H1 (cell line): ENCODE measurements around the gene PRSS16. TPM values are rescaled to one million over a fixed set of nuclear protein-coding genes. Genes with fewer than 3 reads are reported as not detected.

Source experiments
- CTCF ChIA-PET: fragments of 300-600 bp; sonication (Branson Sonifier 250); formaldehyde crosslinking; loops from one replicate; lab custom pipeline; 2021; ENCODE audit not compliant: partially characterized antibody; lab: Charles Lee
- POLR2A ChIA-PET: fragments of 300-600 bp; sonication (Branson Sonifier 250); formaldehyde crosslinking; loops from one replicate; lab custom pipeline; 2021; ENCODE audit warnings: inconsistent platforms; ENCODE audit not compliant: partially characterized antibody; lab: Charles Lee
- DNase-seq, 2 experiments: peaks; one replicate each; pipeline versions ENCODE4 v3.0.0 to v3.0.0-alpha.2; 2010 to 2022; ENCODE audit warnings: low spot score in 2 of 2, low read depth in 1 of 2, mixed read lengths in 1 of 2
- FAIRE-seq: peaks from 2 replicates; lab custom pipeline; 2011; peaks lifted over from hg19 to GRCh38; lab: Jason Lieb, UNC
- H2AFZ ChIP-seq: 2 replicates; pipeline ENCODE4 v1.8.1; 2012; ENCODE audit warnings: low read length, inconsistent platforms
- H2AK5ac ChIP-seq: 2 replicates; pipeline ENCODE4 v1.6.1; 2013; ENCODE audit warnings: low read depth, low read length
- H2BK120ac ChIP-seq: replicated peaks from 2 replicates; pipeline ENCODE3; 2013; ENCODE audit warnings: low read depth, low read length, inconsistent platforms
- H2BK12ac ChIP-seq: 2 replicates; pipeline ENCODE4 v1.6.1; 2013; ENCODE audit warnings: low read depth, low read length
- H2BK15ac ChIP-seq: 2 replicates; pipeline ENCODE4 v1.6.1; 2013; ENCODE audit warnings: low read length
- H2BK20ac ChIP-seq: 2 replicates; pipeline ENCODE4 v1.6.1; 2013; ENCODE audit warnings: low read length
- H2BK5ac ChIP-seq: 2 replicates; pipeline ENCODE4 v1.6.1; 2013; ENCODE audit warnings: low read depth, low read length
- H3K14ac ChIP-seq: 2 replicates; pipeline ENCODE4 v1.6.1; 2013; ENCODE audit warnings: inconsistent platforms; ENCODE audit not compliant: insufficient read length
- H3K18ac ChIP-seq: 2 replicates; pipeline ENCODE4 v1.6.1; 2013; ENCODE audit warnings: low read length; ENCODE audit errors: extremely low read depth
- H3K23ac ChIP-seq: 2 replicates; pipeline ENCODE4 v1.6.1; 2013; ENCODE audit warnings: inconsistent platforms; ENCODE audit not compliant: insufficient read length
- H3K23me2 ChIP-seq: 2 replicates; pipeline ENCODE4 v1.6.1; 2013; ENCODE audit warnings: low read depth, low read length
- H3K27ac ChIP-seq: 2 replicates; pipeline ENCODE4 v1.6.1; 2011; ENCODE audit warnings: low read depth, low read length, inconsistent platforms
- H3K27me3 ChIP-seq, 4 experiments: replicated peaks in 1 of 4; 1 replicate in 1 of 4; 2 replicates in 3 of 4; pipeline versions ENCODE4 v1.6.1 to v1.8.1; 2011 to 2013; ENCODE audit warnings: low read length in 3 of 4, mild to moderate bottlenecking in 3 of 4, inconsistent platforms in 2 of 4, mixed read lengths in 2 of 4, moderate library complexity in 1 of 4; ENCODE audit not compliant: control insufficient read depth in 3 of 4, insufficient read depth in 3 of 4; ENCODE audit errors: extremely low read depth in 1 of 4
- H3K36me3 ChIP-seq, 4 experiments: 2 replicates each; pipeline versions ENCODE4 v1.6.1 to v1.8.1; 2011 to 2013; ENCODE audit warnings: mild to moderate bottlenecking in 4 of 4, low read length in 3 of 4, moderate library complexity in 2 of 4, control low read depth in 1 of 4, inconsistent platforms in 1 of 4; ENCODE audit not compliant: insufficient read depth in 4 of 4, control insufficient read depth in 2 of 4
- H3K4ac ChIP-seq: replicated peaks from 2 replicates; pipeline ENCODE3; 2013; ENCODE audit warnings: low read length, low read depth, mixed read lengths, inconsistent platforms; ENCODE audit not compliant: insufficient read length
- H3K4me1 ChIP-seq, 4 experiments: replicated peaks in 1 of 4; 1 replicate in 1 of 4; 2 replicates in 3 of 4; pipeline versions ENCODE4 v1.6.1 to v1.8.1; 2011 to 2013; ENCODE audit warnings: low read length in 3 of 4, inconsistent platforms in 2 of 4, mixed read lengths in 1 of 4; ENCODE audit not compliant: insufficient read depth in 4 of 4, control insufficient read depth in 3 of 4
- H3K4me2 ChIP-seq, 2 experiments: 2 replicates each; pipeline versions ENCODE4 v1.6.1 to v1.8.1; 2011 to 2013; ENCODE audit warnings: low read depth in 2 of 2, low read length in 2 of 2, control low read depth in 1 of 2, inconsistent platforms in 1 of 2, mild to moderate bottlenecking in 1 of 2; ENCODE audit not compliant: insufficient read depth in 1 of 2
- H3K4me3 ChIP-seq, 4 experiments: fragments of 200-600, 300-600 bp in 1 of 4; sonication (generic), shearing (Covaris generic), sonication (Bioruptor Twin) in 1 of 4; 2 replicates each; pipeline versions ENCODE4 v1.5.1 to v1.8.1; 2011 to 2016; ENCODE audit warnings: low read length in 4 of 4, low read depth in 3 of 4, control low read depth in 2 of 4, inconsistent platforms in 2 of 4, mild to moderate bottlenecking in 2 of 4, mixed read lengths in 1 of 4, moderate library complexity in 1 of 4; ENCODE audit not compliant: insufficient read depth in 2 of 4; ENCODE audit errors: extremely low read depth in 1 of 4
- H3K56ac ChIP-seq: replicated peaks from 2 replicates; pipeline ENCODE3; 2013; ENCODE audit warnings: low read depth, mild to moderate bottlenecking, mixed read lengths, low read length, inconsistent platforms; ENCODE audit not compliant: insufficient read length
- H3K79me1 ChIP-seq: 2 replicates; pipeline ENCODE4 v1.6.1; 2013; ENCODE audit warnings: low read depth, low read length, control low read depth
- H3K79me2 ChIP-seq, 2 experiments: 2 replicates each; pipeline versions ENCODE4 v1.6.1 to v1.8.1; 2012 to 2013; ENCODE audit warnings: low read length in 2 of 2, mild to moderate bottlenecking in 2 of 2, inconsistent platforms in 1 of 2; ENCODE audit not compliant: insufficient read depth in 2 of 2, control insufficient read depth in 1 of 2
- H3K9ac ChIP-seq, 4 experiments: replicated peaks in 1 of 4; 1 replicate in 1 of 4; 2 replicates in 3 of 4; pipeline versions ENCODE4 v1.6.1 to v1.8.1; 2011 to 2013; ENCODE audit warnings: low read depth in 3 of 4, low read length in 3 of 4, control low read depth in 2 of 4, mild to moderate bottlenecking in 2 of 4, moderate library complexity in 2 of 4, inconsistent platforms in 1 of 4; ENCODE audit errors: extremely low read depth in 1 of 4
- H3K9me3 ChIP-seq, 2 experiments: 2 replicates each; pipeline versions ENCODE4 v1.6.1 to v1.8.1; 2012 to 2013; ENCODE audit warnings: mild to moderate bottlenecking in 2 of 2, moderate library complexity in 2 of 2, control low read depth in 1 of 2, inconsistent platforms in 1 of 2, low read depth in 1 of 2, low read length in 1 of 2, mixed read lengths in 1 of 2; ENCODE audit not compliant: insufficient read depth in 2 of 2
- H4K20me1 ChIP-seq, 2 experiments: replicated peaks in 1 of 2; 2 replicates each; pipeline versions ENCODE3 to v1.8.1; 2011 to 2013; ENCODE audit warnings: inconsistent platforms in 2 of 2, low read length in 2 of 2, mild to moderate bottlenecking in 1 of 2; ENCODE audit not compliant: insufficient read depth in 2 of 2, control insufficient read depth in 1 of 2
- H4K5ac ChIP-seq: 2 replicates; pipeline ENCODE4 v1.6.1; 2013; ENCODE audit warnings: low read length, low read depth, mixed read lengths, inconsistent platforms; ENCODE audit not compliant: insufficient read length
- H4K8ac ChIP-seq: 2 replicates; pipeline ENCODE4 v1.8.0; 2013; ENCODE audit warnings: mild to moderate bottlenecking, moderate library complexity, low read length, inconsistent platforms; ENCODE audit not compliant: insufficient read depth; ENCODE audit errors: extremely low read depth
- H4K91ac ChIP-seq: replicated peaks from 2 replicates; pipeline ENCODE3; 2013; ENCODE audit warnings: low read length, mixed read lengths, inconsistent platforms; ENCODE audit not compliant: insufficient read length
- ASH2L ChIP-seq: fragments of 200-600, 300-600 bp; sonication (generic); IDR thresholded peaks from one replicate; pipeline ENCODE4 v1.7.1; 2017; ENCODE audit warnings: low read length
- ATF2 ChIP-seq: IDR thresholded peaks from 2 replicates; pipeline ENCODE4 v1.6.1; 2012; ENCODE audit warnings: low read length, inconsistent platforms
- BRCA1 ChIP-seq: IDR thresholded peaks from 2 replicates; pipeline ENCODE4 v1.6.1; 2012; ENCODE audit warnings: low read depth, low read length, improper control_type of control experiment
- CEBPB ChIP-seq: IDR thresholded peaks from 2 replicates; pipeline ENCODE4 v1.6.1; 2012; ENCODE audit warnings: low read depth, low read length
- CHD2 ChIP-seq: IDR thresholded peaks from 2 replicates; pipeline ENCODE4 v1.6.1; 2012; ENCODE audit warnings: low read length, improper control_type of control experiment
- GABPA ChIP-seq: IDR thresholded peaks from 2 replicates; pipeline ENCODE4 v1.6.1; 2011; ENCODE audit warnings: mild to moderate bottlenecking, low read length, moderate library complexity, borderline replicate concordance; ENCODE audit not compliant: insufficient read depth
- POU5F1 ChIP-seq: IDR thresholded peaks from 2 replicates; pipeline ENCODE4 v1.6.1; 2011; ENCODE audit warnings: low read depth, mild to moderate bottlenecking, low read length, moderate library complexity
- RBBP5 ChIP-seq: IDR thresholded peaks from 2 replicates; pipeline ENCODE4 v1.7.1; 2012; ENCODE audit warnings: low read depth, mild to moderate bottlenecking, inconsistent platforms, low read length, moderate library complexity, borderline replicate concordance
- RFX5 ChIP-seq: IDR thresholded peaks from 2 replicates; pipeline ENCODE4 v1.6.1; 2011; ENCODE audit warnings: low read depth, low read length, improper control_type of control experiment, borderline replicate concordance
- SUZ12 ChIP-seq: fragments of 200-600 bp; sonication (generic); IDR thresholded peaks from 2 replicates; pipeline ENCODE4 v1.6.1; 2012; ENCODE audit warnings: mild to moderate bottlenecking, inconsistent platforms, low read length, moderate library complexity, mixed read lengths
- TAF1 ChIP-seq: IDR thresholded peaks from 2 replicates; pipeline ENCODE4 v1.6.1; 2011; ENCODE audit warnings: mild to moderate bottlenecking, low read depth, low read length
- TBP ChIP-seq: IDR thresholded peaks from 2 replicates; pipeline ENCODE4 v1.6.1; 2011; ENCODE audit warnings: low read depth, low read length, improper control_type of control experiment
- TCF12 ChIP-seq: IDR thresholded peaks from 2 replicates; pipeline ENCODE4 v1.6.1; 2011; ENCODE audit warnings: low read depth, mild to moderate bottlenecking, low read length
- YY1 ChIP-seq: IDR thresholded peaks from 2 replicates; pipeline ENCODE4 v1.6.1; 2011; ENCODE audit warnings: low read depth, mild to moderate bottlenecking, low read length
- WGBS, 2 experiments: shearing (Covaris generic) in 1 of 2; methylation state at CpG; one replicate each; pipeline versions ENCODE4 v1.1.6 to v1.1.7; 2013 to 2015; ENCODE audit warnings: low lambda C conversion rate in 2 of 2, mixed read lengths in 2 of 2, inconsistent platforms in 1 of 2, low coverage in 1 of 2, missing lambda C conversion rate in 1 of 2; ENCODE audit not compliant: insufficient replicate concordance in 2 of 2, insufficient coverage in 1 of 2, insufficient read length in 1 of 2; ENCODE audit errors: extremely low coverage in 1 of 2, missing lambda C conversion rate in 1 of 2; 5-methylcytosine and 5-hydroxymethylcytosine counted together
- polyA plus RNA-seq, 7 experiments: library from polyadenylated mRNA; depleted of rRNA in 3 of 7; stranded (reverse) in 5 of 7; unstranded in 2 of 7; fragments of >200 nt in 5 of 7; fragments of 200-250 nt in 2 of 7; gene quantifications; 1 replicate in 5 of 7; 2 replicates in 1 of 7; 4 replicates in 1 of 7; pipeline versions ENCODE4 v1.2.1 to v1.2.3, GENCODE V29; 2011 to 2013; ENCODE audit warnings: missing spikeins in 2 of 7, mixed read lengths in 2 of 7
- total RNA-seq: library from RNA; stranded (reverse); fragmentation: NEBNext Ultra II Directional; extraction: Animal tissue kit (Norgen Biotek cat#: 25700); gene quantifications from 2 replicates; pipeline ENCODE4 v1.2.1, GENCODE V29; 2021

Gene PRSS16
- total and polyA plus RNA-seq, 2 of the 8 experiments (the other 6 are each of a cell fraction or from before 2014, with no cell fraction given) = 20.2 to 38.9 TPM

GRCh38 chr6:27241443-27241842 lies 6.1 kb upstream of the PRSS16 start:
- Histone ChIP-seq H3K23ac (no peak overlapping the region), H2BK20ac (no peak overlapping the region), H3K14ac (no peak overlapping the region), H3K4me2 (no peak overlapping the region), H3K9ac (no peak overlapping the region), H3K27me3 (peaks cover 0 to 11% (median 7%) of the 10 kb centered on the region in 4 experiments; a peak in 5 of 7 replicates), H3K4me1 (no peaks in the 10 kb centered on the region), H2BK12ac (no peak overlapping the region), H3K4ac (no peak overlapping the region), H3K27ac (no peak overlapping the region), H4K20me1 (no peaks in the 10 kb centered on the region), H3K9me3 (no peaks in the 10 kb centered on the region), H2BK15ac (no peak overlapping the region), H3K36me3 (no peaks in the 10 kb centered on the region), H3K18ac (no peak overlapping the region), H3K79me1 (no peaks in the 10 kb centered on the region), H3K4me3 (no peak overlapping the region), H2AFZ (no peak overlapping the region), H2BK5ac (no peak overlapping the region), H4K8ac (no peak overlapping the region), H2BK120ac (no peak overlapping the region), H3K79me2 (no peaks in the 10 kb centered on the region), H4K5ac (no peak overlapping the region), H2AK5ac (no peak overlapping the region), H3K56ac (no peak overlapping the region), H3K23me2 (peaks cover 12% of the 10 kb centered on the region), H4K91ac (no peak overlapping the region)
- TF ChIP-seq TCF12 (no peak), ATF2 (no peak), GABPA (no peak), CEBPB (no peak), BRCA1 (no peak), ASH2L (no peak), RBBP5 (no peak), YY1 (no peak), TBP (no peak), POU5F1 (no peak), SUZ12 (no peak), TAF1 (no peak), RFX5 (no peak), CHD2 (no peak)
- DNase-seq = no peak
- FAIRE-seq = no peak
- CTCF ChIA-PET = interaction anchor here (0.6 to 1.5 kb wide), 6 partner anchors 10 to 699 kb away, joined by 3 to 4 read pairs (median 4); no protein-coding TSS in a partner anchor
- 90% methylated on average over 7 of the region's 7 CpGs; no CpG with 5 or more reads in 1 of the 2 experiments for WGBS, 2 experiments
- POLR2A ChIA-PET = interaction anchor here (1.2 kb wide), 1 partner anchor 10 kb away, joined by 3 read pairs; no protein-coding TSS in a partner anchor
